ENCODE results near the gene AKNAD1.

Gene AKNAD1

DNA sequence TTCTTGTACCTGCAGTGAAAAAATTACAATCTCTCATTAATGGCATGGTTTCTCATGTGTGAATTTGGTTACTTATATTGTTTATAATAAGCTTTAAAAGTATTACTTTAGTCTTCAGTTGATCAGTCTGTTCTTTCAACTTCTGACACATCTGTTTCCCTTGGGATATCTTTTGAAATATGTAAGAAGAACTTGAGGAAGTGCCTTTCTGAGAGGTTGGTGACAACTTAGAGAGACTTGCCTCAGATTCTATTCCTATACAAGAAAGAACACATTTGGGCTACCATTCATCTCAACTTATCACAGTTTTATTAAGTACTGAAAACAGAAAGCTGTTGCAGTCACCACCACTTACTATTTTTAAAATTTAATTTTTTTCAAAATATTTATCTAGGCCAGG is 8.1 kb downstream of the AKNAD1 start (continued):
- no peak for TF ChIP-seq BACH2 (CRISPR knock-in tag; IDR thresholded peaks at IDR 0.05; ENCODE audit: borderline replicate concordance)

DNA sequence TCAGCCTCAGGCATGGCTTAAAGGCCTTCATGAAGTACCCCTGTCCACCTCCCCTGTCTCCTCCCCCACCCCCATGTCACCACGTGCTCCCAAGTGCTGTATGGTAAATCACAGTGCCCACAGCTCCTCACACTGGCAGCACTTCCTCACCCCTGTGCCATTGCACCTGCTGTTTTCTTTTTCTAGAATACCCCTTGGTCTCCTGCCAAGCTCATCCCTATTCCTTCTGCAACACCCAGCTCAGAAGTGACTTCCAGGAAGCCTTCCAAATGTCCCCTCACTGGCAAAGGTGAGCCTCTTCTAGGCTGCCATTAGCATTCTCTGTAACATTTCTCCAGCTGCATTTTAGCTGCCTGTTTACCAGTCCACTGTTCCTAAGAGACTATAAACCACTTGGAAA is 9.4 kb downstream of the AKNAD1 start:
- TF ChIP-seq, protein P1, sequence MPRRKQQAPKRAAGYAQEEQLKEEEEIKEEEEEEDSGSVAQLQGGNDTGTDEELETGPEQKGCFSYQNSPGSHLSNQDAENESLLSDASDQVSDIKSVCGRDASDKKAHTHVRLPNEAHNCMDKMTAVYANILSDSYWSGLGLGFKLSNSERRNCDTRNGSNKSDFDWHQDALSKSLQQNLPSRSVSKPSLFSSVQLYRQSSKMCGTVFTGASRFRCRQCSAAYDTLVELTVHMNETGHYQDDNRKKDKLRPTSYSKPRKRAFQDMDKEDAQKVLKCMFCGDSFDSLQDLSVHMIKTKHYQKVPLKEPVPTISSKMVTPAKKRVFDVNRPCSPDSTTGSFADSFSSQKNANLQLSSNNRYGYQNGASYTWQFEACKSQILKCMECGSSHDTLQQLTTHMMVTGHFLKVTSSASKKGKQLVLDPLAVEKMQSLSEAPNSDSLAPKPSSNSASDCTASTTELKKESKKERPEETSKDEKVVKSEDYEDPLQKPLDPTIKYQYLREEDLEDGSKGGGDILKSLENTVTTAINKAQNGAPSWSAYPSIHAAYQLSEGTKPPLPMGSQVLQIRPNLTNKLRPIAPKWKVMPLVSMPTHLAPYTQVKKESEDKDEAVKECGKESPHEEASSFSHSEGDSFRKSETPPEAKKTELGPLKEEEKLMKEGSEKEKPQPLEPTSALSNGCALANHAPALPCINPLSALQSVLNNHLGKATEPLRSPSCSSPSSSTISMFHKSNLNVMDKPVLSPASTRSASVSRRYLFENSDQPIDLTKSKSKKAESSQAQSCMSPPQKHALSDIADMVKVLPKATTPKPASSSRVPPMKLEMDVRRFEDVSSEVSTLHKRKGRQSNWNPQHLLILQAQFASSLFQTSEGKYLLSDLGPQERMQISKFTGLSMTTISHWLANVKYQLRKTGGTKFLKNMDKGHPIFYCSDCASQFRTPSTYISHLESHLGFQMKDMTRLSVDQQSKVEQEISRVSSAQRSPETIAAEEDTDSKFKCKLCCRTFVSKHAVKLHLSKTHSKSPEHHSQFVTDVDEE (CRISPR knock-in tag; IDR thresholded peaks at IDR 0.05), result no peak
- no peak for TF ChIP-seq ZNF565 (CRISPR knock-in tag; conservative IDR thresholded peaks at IDR 0.05; ENCODE audit: low read depth)
- no peak for ATAC-seq

DNA sequence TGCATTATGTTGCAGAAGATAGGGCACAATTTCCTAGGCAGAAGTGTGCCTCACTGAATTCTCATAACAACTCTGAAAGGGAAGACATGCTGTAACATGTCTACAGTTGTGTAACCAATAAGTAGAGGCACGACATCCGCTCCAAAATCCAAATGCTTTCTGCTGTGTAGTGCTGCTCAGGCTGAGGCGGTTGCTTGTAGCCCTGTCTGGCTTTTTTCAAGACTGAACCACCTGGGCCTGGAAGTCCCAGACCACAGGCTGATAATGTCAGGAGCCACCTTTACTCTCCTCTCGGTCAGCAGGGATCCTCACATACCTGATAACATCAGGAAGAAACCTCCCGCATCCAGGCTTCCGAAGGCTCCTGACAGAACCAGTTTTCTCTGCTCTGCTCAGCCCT is 10.9 kb downstream of the AKNAD1 start:
- TF ChIP-seq TCF4 (CRISPR knock-in tag; IDR thresholded peaks at IDR 0.05; ENCODE audit: borderline replicate concordance) (no peak), ZC3H10 (CRISPR knock-in tag; IDR thresholded peaks at IDR 0.05) (no peak)
- ATAC-seq, result no peak

DNA sequence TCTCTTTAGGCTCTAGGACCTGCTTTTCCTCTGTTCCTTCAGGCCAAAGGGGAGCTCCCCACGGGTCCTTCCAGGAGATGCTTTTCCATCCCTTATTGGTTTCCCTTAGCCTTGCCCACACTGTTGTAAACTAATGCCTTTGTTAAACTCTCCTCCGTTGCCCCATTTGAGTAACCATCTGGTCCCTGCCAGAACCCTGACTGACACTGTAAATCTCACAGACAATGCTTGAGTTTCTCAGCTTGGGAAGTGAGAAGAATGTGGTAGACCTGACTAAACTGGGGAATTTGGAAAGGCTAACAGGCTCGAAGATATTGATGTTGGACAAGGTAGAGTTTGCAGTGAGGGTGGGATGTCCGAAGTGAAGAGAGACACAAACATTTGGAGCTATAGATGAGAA is 11.4 kb downstream of the AKNAD1 start:
- ATAC-seq, result no peak

DNA sequence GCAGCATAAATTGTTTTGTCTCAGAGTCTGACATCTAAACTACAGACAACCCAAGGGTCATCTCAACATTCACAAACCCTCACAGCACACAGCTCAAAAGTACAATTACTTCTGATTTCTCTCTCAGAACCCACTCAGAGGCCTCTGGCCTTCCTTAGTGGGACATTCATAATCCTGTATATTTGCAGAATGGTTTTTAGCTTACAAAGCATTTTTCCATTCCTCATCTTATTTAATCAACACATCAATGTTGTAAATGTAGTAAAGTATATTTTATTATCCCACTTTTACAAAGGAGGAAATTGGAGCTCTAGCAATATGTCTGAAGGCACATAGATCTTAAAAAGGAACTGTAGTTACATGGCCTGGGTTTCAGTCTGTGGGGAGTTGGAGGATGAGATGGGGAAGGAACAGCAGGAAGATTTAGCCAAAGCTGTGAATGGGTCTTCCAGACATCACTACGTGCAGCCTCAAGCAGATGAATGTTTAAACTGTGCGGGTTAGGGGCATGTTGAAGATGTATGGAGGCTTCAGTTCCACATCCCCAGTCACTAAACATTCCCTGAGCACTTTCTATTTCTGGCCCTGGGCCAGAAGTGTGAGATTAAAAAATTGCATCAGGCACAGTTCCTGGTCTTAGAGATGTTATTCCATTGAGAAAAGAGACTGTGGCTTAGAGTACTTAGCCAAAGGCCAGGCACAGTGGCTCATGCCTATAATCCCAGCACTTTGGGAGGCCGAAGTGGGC is 13.3 kb downstream of the AKNAD1 start:
- ATAC-seq, result no peak
- TF ChIP-seq ZNF8 (CRISPR knock-in tag; IDR thresholded peaks at IDR 0.05) (no peak), OSR1 (CRISPR knock-in tag; IDR thresholded peaks at IDR 0.05) (no peak)

More for the DNA sequence above, 11.4 kb downstream of the AKNAD1 start:
- no peak for TF ChIP-seq RARB (CRISPR knock-in tag; IDR thresholded peaks at IDR 0.05)
- no peak for TF ChIP-seq ARNTL (CRISPR knock-in tag; IDR thresholded peaks at IDR 0.05; ENCODE audit: borderline replicate concordance, low read depth)
- TF ChIP-seq ZNF8 (CRISPR knock-in tag; IDR thresholded peaks at IDR 0.05), result no peak
- no peak for TF ChIP-seq TOX (CRISPR knock-in tag; IDR thresholded peaks at IDR 0.05; ENCODE audit: borderline replicate concordance)
- TF ChIP-seq, protein P2, sequence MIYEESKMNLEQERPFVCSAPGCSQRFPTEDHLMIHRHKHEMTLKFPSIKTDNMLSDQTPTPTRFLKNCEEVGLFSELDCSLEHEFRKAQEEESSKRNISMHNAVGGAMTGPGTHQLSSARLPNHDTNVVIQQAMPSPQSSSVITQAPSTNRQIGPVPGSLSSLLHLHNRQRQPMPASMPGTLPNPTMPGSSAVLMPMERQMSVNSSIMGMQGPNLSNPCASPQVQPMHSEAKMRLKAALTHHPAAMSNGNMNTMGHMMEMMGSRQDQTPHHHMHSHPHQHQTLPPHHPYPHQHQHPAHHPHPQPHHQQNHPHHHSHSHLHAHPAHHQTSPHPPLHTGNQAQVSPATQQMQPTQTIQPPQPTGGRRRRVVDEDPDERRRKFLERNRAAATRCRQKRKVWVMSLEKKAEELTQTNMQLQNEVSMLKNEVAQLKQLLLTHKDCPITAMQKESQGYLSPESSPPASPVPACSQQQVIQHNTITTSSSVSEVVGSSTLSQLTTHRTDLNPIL (CRISPR knock-in tag; IDR thresholded peaks at IDR 0.05; ENCODE audit: low read depth), result no peak
- TF ChIP-seq, protein P3, sequence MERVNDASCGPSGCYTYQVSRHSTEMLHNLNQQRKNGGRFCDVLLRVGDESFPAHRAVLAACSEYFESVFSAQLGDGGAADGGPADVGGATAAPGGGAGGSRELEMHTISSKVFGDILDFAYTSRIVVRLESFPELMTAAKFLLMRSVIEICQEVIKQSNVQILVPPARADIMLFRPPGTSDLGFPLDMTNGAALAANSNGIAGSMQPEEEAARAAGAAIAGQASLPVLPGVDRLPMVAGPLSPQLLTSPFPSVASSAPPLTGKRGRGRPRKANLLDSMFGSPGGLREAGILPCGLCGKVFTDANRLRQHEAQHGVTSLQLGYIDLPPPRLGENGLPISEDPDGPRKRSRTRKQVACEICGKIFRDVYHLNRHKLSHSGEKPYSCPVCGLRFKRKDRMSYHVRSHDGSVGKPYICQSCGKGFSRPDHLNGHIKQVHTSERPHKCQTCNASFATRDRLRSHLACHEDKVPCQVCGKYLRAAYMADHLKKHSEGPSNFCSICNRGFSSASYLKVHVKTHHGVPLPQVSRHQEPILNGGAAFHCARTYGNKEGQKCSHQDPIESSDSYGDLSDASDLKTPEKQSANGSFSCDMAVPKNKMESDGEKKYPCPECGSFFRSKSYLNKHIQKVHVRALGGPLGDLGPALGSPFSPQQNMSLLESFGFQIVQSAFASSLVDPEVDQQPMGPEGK (CRISPR knock-in tag; IDR thresholded peaks at IDR 0.05; ENCODE audit: borderline replicate concordance), result no peak
- no peak for TF ChIP-seq ESRRG (CRISPR knock-in tag; IDR thresholded peaks at IDR 0.05)
- no peak for TF ChIP-seq TCF4 (CRISPR knock-in tag; IDR thresholded peaks at IDR 0.05; ENCODE audit: borderline replicate concordance)
- TF ChIP-seq, protein P4, sequence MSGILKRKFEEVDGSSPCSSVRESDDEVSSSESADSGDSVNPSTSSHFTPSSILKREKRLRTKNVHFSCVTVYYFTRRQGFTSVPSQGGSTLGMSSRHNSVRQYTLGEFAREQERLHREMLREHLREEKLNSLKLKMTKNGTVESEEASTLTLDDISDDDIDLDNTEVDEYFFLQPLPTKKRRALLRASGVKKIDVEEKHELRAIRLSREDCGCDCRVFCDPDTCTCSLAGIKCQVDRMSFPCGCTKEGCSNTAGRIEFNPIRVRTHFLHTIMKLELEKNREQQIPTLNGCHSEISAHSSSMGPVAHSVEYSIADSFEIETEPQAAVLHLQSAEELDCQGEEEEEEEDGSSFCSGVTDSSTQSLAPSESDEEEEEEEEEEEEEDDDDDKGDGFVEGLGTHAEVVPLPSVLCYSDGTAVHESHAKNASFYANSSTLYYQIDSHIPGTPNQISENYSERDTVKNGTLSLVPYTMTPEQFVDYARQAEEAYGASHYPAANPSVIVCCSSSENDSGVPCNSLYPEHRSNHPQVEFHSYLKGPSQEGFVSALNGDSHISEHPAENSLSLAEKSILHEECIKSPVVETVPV (CRISPR knock-in tag; IDR thresholded peaks at IDR 0.05), result no peak

DNA sequence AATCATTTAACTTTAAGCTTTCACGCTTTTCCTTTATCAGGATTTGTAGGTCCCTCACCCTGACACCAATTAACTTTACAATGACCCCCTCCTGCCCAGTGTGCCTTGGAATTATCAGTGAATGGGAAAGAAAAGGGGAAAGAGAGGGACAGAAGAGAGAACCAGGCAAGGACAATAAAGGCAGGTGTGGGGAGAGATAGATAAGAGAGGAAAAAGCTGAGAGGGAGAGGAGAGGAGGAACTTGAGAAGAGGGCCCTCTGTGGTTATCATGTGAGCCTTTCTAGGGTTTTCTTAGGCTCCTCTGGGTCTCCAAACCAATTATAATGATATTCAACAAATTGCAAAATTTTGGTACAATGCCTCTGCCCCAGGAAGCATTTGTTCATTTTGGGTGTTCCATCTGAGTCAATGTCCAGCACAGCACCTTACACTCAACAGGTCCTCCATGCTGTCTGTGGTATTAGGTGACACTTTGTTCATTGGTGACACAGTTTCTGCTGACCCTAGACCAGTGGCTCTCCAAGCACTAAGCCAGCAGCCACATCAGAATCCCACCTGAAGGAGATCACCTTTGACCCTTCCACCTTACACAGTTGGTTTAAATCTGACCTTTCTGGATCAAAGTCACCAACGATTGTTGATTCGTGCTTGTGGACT is 14.2 kb downstream of the AKNAD1 start:
- TF ChIP-seq BACH2 (CRISPR knock-in tag; IDR thresholded peaks at IDR 0.05; ENCODE audit: borderline replicate concordance), result no peak

More for the DNA sequence above, 14.2 kb downstream of the AKNAD1 start:
- ATAC-seq, result no peak
